K562 (cell line): ENCODE results near the gene SIGLEC11. TPM values are rescaled to one million over a fixed set of nuclear protein-coding genes. Genes with fewer than 3 reads are reported as not detected.

Experiments used
- AFF1 ChIP-seq, 2 experiments: fragments of 450-650 bp; IDR thresholded peaks; 2 replicates each; pipeline ENCODE4 v1.6.1; 2018; ENCODE audit warnings: mild to moderate bottlenecking in 2 of 2, low read depth in 1 of 2; ENCODE audit not compliant: partially characterized antibody in 2 of 2
- BRF1 ChIP-seq: IDR thresholded peaks from 3 replicates; pipeline ENCODE4 v1.6.1; 2011; ENCODE audit warnings: borderline replicate concordance, mild to moderate bottlenecking; ENCODE audit not compliant: insufficient read length; ENCODE audit errors: extremely low read depth
- LARP7 ChIP-seq: fragments of 450-650 bp; IDR thresholded peaks from 2 replicates; pipeline ENCODE4 v1.6.1; 2016
- NFYB ChIP-seq: IDR thresholded peaks from 2 replicates; pipeline ENCODE4 v1.6.1; 2011; ENCODE audit warnings: mild to moderate bottlenecking, moderate library complexity; ENCODE audit not compliant: insufficient read length; ENCODE audit errors: extremely low read depth
- RBM34 ChIP-seq: fragments of 200-400 bp; formaldehyde crosslinking; IDR thresholded peaks from 2 replicates; pipeline ENCODE4 v1.6.1; 2018; ENCODE audit warnings: low read length, borderline replicate concordance; ENCODE audit not compliant: insufficient read depth
- TBL1XR1 ChIP-seq, 2 experiments: IDR thresholded peaks; 2 replicates each; pipeline ENCODE4 v1.6.1; 2012; ENCODE audit warnings: improper control_type of control experiment in 2 of 2, low read length in 2 of 2, mild to moderate bottlenecking in 1 of 2
- TBP ChIP-seq: optimal IDR thresholded peaks from 2 replicates; pipeline ENCODE3; 2011; ENCODE audit warnings: low read depth, low read length, improper control_type of control experiment
- TEAD2 ChIP-seq: fragments of 450-650 bp; IDR thresholded peaks from 2 replicates; pipeline ENCODE4 v1.6.1; 2016; ENCODE audit warnings: missing genetic modification characterization, control low read depth, missing compliant biosample characterization
- U2AF1 ChIP-seq: fragments of 200-400 bp; formaldehyde crosslinking; optimal IDR thresholded peaks from 2 replicates; pipeline ENCODE3; 2017; ENCODE audit warnings: mild to moderate bottlenecking, low read depth, low read length, moderate library complexity
- XRCC5 ChIP-seq: fragments of 200-400 bp; formaldehyde crosslinking; IDR thresholded peaks from 2 replicates; pipeline ENCODE4 v1.6.1; 2017; ENCODE audit warnings: low read depth, mild to moderate bottlenecking, low read length
- ZNF785 ChIP-seq: fragments of 250-450 bp; sonication (Bioruptor Pico); IDR thresholded peaks from 2 replicates; pipeline ENCODE4 v1.4.0; 2020; ENCODE audit warnings: mild to moderate bottlenecking
- polyA plus RNA-seq, 8 experiments: library from polyadenylated mRNA; depleted of rRNA in 4 of 8; stranded (reverse) in 5 of 8; unstranded in 3 of 8; fragments of >200 nt; fragmentation: Nextera tagmentation in 2 of 8; fragmentation: Illumina TruSeq in 1 of 8; extraction: Ambion mirVana in 2 of 8; extraction: Trizol in 1 of 8; gene quantifications; 2 replicates each; pipeline versions ENCODE4 v1.2.1 to v1.2.3, GENCODE V29; 2011 to 2014; ENCODE audit warnings: inconsistent platforms in 1 of 8, missing spikeins in 1 of 8
- total RNA-seq, 7 experiments: library from RNA; depleted of rRNA in 6 of 7; stranded (reverse); fragments of >200 nt in 6 of 7; fragmentation: Illumina TruSeq in 2 of 7; extraction: Trizol in 2 of 7; gene quantifications; 2 replicates each; pipeline versions ENCODE4 v1.2.1 to v1.2.3, GENCODE V29; 2011 to 2021; ENCODE audit warnings: low replicate concordance in 1 of 7
- TF ChIP-seq, protein P1 (sequence below), 2 experiments: IDR thresholded peaks in 1 of 2; conservative IDR thresholded peaks in 1 of 2; 2 replicates each; pipeline ENCODE4 v1.6.1; 2016; ENCODE audit warnings: low read depth in 2 of 2, mild to moderate bottlenecking in 1 of 2, missing compliant biosample characterization in 1 of 2, missing genetic modification characterization in 1 of 2, moderate library complexity in 1 of 2
- TF ChIP-seq, protein P2 (sequence below): sonication (generic); formaldehyde crosslinking; IDR thresholded peaks from 2 replicates; pipeline ENCODE4 v1.8.1; 2023; ENCODE audit warnings: mild to moderate bottlenecking, missing genetic modification reagents
- TF ChIP-seq, protein P3 (sequence below): fragments of 150-350 bp; conservative IDR thresholded peaks from 2 replicates; pipeline ENCODE4 v1.6.1; 2014; ENCODE audit warnings: low read length

SIGLEC11 gene
- total and polyA plus RNA-seq, 9 of the 15 experiments (the other 6 are each of a cell fraction or from before 2014, with no cell fraction given) = not detected

DNA sequence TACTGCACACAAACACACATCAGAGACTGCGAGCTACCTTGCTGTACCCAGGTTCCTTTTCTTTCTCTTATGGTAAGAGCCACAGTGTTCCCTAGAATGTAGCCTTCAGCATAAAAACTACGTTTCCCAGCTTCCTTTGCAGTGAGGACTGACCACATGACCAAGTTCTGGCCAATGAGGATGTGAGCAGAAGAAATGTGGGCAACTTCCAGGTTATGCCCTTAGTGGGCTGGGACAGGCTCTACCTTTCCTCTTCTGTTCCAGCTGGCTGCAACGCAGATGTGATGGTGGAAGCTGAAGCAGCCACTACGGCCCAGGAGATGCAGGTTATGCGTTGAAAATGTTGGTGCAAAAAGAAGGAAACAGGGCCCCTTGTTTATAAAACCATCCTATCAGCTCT is 36.7 kb upstream of the SIGLEC11 start (continued):
- TF ChIP-seq, protein P1, sequence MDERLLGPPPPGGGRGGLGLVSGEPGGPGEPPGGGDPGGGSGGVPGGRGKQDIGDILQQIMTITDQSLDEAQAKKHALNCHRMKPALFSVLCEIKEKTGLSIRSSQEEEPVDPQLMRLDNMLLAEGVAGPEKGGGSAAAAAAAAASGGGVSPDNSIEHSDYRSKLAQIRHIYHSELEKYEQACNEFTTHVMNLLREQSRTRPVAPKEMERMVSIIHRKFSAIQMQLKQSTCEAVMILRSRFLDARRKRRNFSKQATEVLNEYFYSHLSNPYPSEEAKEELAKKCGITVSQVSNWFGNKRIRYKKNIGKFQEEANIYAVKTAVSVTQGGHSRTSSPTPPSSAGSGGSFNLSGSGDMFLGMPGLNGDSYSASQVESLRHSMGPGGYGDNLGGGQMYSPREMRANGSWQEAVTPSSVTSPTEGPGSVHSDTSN (CRISPR knock-in tag; IDR thresholded peaks at IDR 0.05; ENCODE audit: low read depth) = no peak
- TF ChIP-seq, protein P1 (tag; conservative IDR thresholded peaks at IDR 0.05; ENCODE audit: low read depth) = no peak
- no peak for TF ChIP-seq BRF1
- no peak for TF ChIP-seq U2AF1
- no peak for TF ChIP-seq RBM34
- no peak for TF ChIP-seq LARP7
- no peak for TF ChIP-seq XRCC5
- TF ChIP-seq ZNF785 = no peak
- no peak for TF ChIP-seq TBP
- no peak for TF ChIP-seq TEAD2 (tag)
- peak; percentile 85 for TF ChIP-seq NFYB
- TF ChIP-seq, protein P2, sequence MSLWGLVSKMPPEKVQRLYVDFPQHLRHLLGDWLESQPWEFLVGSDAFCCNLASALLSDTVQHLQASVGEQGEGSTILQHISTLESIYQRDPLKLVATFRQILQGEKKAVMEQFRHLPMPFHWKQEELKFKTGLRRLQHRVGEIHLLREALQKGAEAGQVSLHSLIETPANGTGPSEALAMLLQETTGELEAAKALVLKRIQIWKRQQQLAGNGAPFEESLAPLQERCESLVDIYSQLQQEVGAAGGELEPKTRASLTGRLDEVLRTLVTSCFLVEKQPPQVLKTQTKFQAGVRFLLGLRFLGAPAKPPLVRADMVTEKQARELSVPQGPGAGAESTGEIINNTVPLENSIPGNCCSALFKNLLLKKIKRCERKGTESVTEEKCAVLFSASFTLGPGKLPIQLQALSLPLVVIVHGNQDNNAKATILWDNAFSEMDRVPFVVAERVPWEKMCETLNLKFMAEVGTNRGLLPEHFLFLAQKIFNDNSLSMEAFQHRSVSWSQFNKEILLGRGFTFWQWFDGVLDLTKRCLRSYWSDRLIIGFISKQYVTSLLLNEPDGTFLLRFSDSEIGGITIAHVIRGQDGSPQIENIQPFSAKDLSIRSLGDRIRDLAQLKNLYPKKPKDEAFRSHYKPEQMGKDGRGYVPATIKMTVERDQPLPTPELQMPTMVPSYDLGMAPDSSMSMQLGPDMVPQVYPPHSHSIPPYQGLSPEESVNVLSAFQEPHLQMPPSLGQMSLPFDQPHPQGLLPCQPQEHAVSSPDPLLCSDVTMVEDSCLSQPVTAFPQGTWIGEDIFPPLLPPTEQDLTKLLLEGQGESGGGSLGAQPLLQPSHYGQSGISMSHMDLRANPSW (CRISPR knock-in tag) = no peak
- TF ChIP-seq TBL1XR1 (IDR thresholded peaks at IDR 0.05; ENCODE audit: low read length in 2 of 2) = no peak
- TF ChIP-seq AFF1 (IDR thresholded peaks at IDR 0.05; ENCODE audit: low read depth in 1 of 2, partially characterized antibody in 2 of 2) = no peak
- TF ChIP-seq, protein P3, sequence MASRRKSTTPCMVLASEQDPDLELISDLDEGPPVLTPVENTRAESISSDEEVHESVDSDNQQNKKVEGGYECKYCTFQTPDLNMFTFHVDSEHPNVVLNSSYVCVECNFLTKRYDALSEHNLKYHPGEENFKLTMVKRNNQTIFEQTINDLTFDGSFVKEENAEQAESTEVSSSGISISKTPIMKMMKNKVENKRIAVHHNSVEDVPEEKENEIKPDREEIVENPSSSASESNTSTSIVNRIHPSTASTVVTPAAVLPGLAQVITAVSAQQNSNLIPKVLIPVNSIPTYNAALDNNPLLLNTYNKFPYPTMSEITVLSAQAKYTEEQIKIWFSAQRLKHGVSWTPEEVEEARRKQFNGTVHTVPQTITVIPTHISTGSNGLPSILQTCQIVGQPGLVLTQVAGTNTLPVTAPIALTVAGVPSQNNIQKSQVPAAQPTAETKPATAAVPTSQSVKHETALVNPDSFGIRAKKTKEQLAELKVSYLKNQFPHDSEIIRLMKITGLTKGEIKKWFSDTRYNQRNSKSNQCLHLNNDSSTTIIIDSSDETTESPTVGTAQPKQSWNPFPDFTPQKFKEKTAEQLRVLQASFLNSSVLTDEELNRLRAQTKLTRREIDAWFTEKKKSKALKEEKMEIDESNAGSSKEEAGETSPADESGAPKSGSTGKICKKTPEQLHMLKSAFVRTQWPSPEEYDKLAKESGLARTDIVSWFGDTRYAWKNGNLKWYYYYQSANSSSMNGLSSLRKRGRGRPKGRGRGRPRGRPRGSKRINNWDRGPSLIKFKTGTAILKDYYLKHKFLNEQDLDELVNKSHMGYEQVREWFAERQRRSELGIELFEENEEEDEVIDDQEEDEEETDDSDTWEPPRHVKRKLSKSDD = no peak
